ENCODE measurements around the gene FLVCR1.

DNA sequence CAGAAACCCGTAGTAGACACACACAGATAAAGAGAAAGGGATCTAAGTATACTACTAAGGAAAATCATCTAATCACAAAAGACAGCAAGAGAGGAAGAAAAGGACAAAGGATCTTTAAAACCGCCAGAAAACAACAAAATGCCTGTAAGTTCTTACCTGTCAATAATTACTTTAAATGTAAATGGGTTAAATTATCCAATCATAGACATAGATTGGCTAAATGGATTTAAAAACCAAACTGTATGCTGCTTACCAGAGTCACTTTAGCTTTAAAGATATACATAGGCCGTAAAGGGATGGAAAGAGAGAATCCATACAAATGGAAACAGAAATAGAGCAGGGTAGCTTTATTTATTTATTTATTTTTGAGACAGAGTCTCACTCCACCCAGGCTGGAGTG is 44.0 kb downstream of the FLVCR1 start:
- TF ChIP-seq TCF7 (CRISPR knock-in tag; IDR thresholded peaks at IDR 0.05; ENCODE audit: low read depth) (no peak), NR3C1 (CRISPR knock-in tag; conservative IDR thresholded peaks at IDR 0.05; ENCODE audit: low read depth) (no peak), GABPB1 (CRISPR knock-in tag; IDR thresholded peaks at IDR 0.05) (no peak)
- TF ChIP-seq, protein P1, sequence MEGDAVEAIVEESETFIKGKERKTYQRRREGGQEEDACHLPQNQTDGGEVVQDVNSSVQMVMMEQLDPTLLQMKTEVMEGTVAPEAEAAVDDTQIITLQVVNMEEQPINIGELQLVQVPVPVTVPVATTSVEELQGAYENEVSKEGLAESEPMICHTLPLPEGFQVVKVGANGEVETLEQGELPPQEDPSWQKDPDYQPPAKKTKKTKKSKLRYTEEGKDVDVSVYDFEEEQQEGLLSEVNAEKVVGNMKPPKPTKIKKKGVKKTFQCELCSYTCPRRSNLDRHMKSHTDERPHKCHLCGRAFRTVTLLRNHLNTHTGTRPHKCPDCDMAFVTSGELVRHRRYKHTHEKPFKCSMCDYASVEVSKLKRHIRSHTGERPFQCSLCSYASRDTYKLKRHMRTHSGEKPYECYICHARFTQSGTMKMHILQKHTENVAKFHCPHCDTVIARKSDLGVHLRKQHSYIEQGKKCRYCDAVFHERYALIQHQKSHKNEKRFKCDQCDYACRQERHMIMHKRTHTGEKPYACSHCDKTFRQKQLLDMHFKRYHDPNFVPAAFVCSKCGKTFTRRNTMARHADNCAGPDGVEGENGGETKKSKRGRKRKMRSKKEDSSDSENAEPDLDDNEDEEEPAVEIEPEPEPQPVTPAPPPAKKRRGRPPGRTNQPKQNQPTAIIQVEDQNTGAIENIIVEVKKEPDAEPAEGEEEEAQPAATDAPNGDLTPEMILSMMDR (IDR thresholded peaks at IDR 0.05): no peak
- TF ChIP-seq, protein P2, sequence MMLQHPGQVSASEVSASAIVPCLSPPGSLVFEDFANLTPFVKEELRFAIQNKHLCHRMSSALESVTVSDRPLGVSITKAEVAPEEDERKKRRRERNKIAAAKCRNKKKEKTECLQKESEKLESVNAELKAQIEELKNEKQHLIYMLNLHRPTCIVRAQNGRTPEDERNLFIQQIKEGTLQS (CRISPR knock-in tag; conservative IDR thresholded peaks at IDR 0.05): no peak
